AG09319 (cell line): ENCODE data around the gene CTNNA1.
"Not testable (repeated sequence)": the region's sequence is repeated elsewhere in the genome, so short reads cannot be mapped to it uniquely, and the experiment has no call there.

Source experiments
- DNase-seq: peaks from one replicate; pipeline ENCODE4 v3.0.0-alpha.2; 2010; ENCODE audit warnings: low read depth; ENCODE audit errors: extremely low read depth
- CTCF ChIP-seq: IDR thresholded peaks from 2 replicates; pipeline ENCODE4 v1.5.1; 2011; ENCODE audit warnings: low read depth, mild to moderate bottlenecking, inconsistent platforms, low read length, moderate library complexity

CTNNA1 gene

GRCh38 chr5:138762110-138762509, 8.9 kb downstream of the CTNNA1 start:
- DNase-seq, result no peak
- no peak for TF ChIP-seq CTCF

GRCh38 chr5:138763037-138763778, 10.0 kb downstream of the CTNNA1 start:
- no peak for DNase-seq
- TF ChIP-seq CTCF, result no peak

GRCh38 chr5:138770291-138770690, 17.1 kb downstream of the CTNNA1 start:
- no peak for TF ChIP-seq CTCF
- DNase-seq, result no peak

GRCh38 chr5:138770977-138771376, 17.8 kb downstream of the CTNNA1 start:
- no peak for TF ChIP-seq CTCF
- DNase-seq, result no peak

- DNase-seq, result no peak
- TF ChIP-seq CTCF, result no peak
Observed at GRCh38 chr5:138772986-138773594, 19.9 kb downstream of the CTNNA1 start.

- not testable (repeated sequence) for DNase-seq
Observed at GRCh38 chr5:138773624-138774023, 20.4 kb downstream of the CTNNA1 start.

- DNase-seq, result no peak
- TF ChIP-seq CTCF, result no peak
Observed at GRCh38 chr5:138775034-138775433, 21.8 kb downstream of the CTNNA1 start.

GRCh38 chr5:138778234-138778633, 25.0 kb downstream of the CTNNA1 start:
- DNase-seq, result no peak
- TF ChIP-seq CTCF, result no peak
